NCI-H82 treated with DMSO at 0.1 percent for 48 hours (cell line): ENCODE results near the gene C9orf153.
"Not testable (repeated sequence)": the region's sequence is repeated elsewhere in the genome, so short reads cannot be mapped to it uniquely, and the experiment has no call there.

Experiments
- DNase-seq: peaks from one replicate; lab custom pipeline; 2025; ENCODE audit not compliant: unreplicated experiment; lab: John Stamatoyannopoulos, UW

The C9orf153 gene

GRCh38 chr9:86193088-86193487 lies 66.4 kb downstream of the C9orf153 start:
- no peak for DNase-seq

DNA sequence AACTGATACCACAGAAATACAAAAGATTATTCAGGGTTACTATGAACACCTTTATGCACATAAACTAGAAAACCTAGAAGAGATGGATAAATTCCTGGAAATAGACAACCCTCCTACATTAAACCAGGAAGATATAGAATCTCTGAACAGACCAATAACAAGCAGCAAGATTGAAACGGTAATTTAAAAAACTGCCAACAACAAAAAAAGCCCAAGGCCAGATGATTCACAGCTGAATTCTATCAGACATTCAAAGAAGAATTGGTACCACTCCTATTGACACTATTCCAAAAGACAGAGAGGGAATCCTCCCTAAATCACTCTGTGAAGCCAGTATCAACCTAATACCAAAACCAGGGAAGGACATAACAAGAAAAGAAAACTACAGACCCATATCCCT lies 68.8 kb downstream of the C9orf153 start:
- not testable (repeated sequence) for DNase-seq

DNA sequence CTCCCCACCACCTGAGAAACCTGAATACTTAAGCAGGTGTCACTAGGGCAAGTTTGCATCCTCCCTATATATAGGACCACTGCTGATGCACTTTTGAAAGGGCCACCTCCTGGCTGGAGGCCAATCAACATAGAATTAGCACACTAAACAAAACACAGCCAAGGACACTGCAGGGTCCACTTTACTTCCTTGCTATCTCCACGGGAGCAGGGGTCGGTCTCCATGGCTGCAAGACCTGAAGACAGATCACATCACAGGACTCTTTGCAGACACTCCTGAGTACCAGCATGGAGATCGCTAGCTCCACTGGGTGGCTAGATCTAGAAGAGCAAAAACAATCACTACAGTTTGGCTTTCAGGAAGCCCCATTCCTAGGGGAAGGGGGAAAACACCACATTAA lies 72.3 kb downstream of the C9orf153 start:
- DNase-seq: no peak

GRCh38 chr9:86186696-86187095 lies 72.8 kb downstream of the C9orf153 start:
- no peak for DNase-seq

- no peak for DNase-seq
These were observed 73.6 kb downstream of the C9orf153 start for GRCh38 chr9:86185872-86186271.

GRCh38 chr9:86184138-86184524 lies 75.3 kb downstream of the C9orf153 start:
- no peak for DNase-seq

DNA sequence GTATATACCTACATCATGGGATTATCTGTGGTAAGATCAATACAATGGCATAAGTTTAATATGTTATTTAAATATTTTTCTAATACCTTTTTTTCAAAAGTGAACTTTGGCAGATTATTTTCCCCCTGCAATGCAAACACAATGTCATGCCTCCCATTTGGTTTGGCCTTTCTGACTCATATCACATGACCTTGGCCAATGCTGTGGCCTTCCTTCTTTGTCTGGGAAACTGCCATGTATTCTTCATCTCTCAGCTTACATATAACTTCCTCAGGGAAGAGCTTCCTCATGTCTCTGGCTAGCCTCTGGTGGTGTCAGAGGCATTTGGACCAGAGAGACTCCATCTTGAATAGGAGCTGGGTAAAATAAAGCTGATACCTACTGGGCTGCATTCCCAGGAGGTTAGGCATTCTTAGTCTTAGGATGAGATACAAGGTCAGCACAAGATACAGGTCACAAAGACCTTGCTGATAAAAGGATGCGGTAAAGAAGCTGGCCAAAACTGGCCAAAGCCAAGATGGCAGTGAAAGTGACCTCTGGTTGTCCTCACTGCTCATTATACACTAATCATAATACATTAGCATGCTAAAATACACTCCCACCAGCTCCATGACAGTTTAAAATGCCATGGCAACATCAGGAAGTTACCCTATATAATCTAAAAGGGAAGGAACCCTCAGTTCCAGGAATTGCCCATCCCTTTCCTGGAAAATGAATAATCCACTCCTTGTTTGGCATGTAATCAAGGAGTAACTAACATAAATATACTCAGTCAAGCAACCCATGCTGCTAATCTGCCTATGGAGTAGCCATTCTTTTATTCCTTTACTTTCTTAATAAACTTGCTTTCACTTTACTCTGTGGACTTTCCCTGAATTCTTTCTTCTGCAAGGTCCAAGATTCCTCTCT lies 76.0 kb downstream of the C9orf153 start:
- DNase-seq: no peak

- no peak for DNase-seq
These were observed 77.8 kb downstream of the C9orf153 start for GRCh38 chr9:86181379-86182315.

GRCh38 chr9:86178503-86178902 lies 81.0 kb downstream of the C9orf153 start:
- DNase-seq: no peak

DNA sequence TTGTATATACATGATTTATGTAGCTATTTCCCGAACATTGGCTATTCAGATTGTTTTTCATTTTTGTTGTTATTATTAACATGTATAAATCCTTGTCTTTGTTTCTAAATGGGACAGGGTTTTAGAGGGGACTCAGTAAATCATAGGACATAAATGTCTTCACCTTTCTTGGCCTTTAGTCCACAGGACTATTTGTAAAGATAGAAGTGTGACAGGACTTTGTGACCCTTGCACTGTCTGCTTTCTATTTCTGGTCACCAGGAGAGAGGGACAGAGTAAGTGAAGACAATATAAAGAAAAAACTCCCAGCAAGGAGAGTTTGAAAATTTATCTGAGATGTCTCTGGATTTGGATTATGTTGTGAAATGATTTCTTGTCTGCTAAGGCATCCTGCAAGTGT lies 81.5 kb downstream of the C9orf153 start:
- DNase-seq: no peak

- DNase-seq: no peak
These were observed 83.0 kb downstream of the C9orf153 start for GRCh38 chr9:86176468-86176867.

GRCh38 chr9:86175743-86176456 lies 83.6 kb downstream of the C9orf153 start:
- DNase-seq: no peak

DNA sequence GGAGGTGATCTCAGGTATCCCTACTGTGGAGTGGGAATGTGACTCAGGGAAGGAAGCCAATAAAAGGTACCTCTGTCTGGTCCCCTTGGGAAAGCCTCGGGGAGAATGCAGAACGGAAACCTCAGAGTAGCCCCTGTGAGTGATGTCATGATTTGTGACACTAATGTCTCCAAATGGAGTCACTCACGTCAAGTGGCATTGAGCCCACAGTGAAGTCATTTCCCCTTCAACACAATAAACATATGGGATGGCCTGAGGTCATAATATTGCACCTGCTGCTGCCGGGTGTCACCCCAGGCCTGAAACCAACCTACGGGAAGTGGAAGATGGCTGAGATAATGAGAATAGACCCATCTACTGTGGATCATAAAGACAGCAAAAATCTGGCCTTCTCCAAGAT lies 84.2 kb downstream of the C9orf153 start:
- DNase-seq: no peak
